Dedifferentiated amniotic fluid mesenchymal stem cell (primary cell): ENCODE data around the gene SRA1.

Source experiments
- DNase-seq: peaks from one replicate; pipeline ENCODE4 v3.0.0-alpha.2; 2016; ENCODE audit errors: extremely low spot score

The SRA1 gene

DNA sequence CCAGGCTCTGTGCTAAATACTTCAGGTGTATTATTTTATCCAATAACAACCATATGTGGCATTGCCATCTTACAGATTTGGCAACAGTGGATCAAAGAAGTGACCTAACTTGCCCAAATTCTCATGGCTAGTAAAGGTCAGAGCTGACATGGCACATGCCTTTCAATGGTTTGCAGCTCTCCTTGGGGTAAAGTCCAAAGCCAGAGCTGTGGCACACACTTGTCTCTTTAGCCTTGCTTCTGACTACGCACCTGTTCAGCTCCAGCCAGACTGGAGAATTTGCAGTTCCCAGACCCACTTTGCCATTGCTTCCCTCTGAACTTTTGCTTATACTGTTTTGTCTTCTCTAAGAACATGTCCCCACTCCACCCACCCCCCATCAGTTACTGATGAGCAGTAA is 13.2 kb upstream of the SRA1 start:
- DNase-seq, result no peak

DNA sequence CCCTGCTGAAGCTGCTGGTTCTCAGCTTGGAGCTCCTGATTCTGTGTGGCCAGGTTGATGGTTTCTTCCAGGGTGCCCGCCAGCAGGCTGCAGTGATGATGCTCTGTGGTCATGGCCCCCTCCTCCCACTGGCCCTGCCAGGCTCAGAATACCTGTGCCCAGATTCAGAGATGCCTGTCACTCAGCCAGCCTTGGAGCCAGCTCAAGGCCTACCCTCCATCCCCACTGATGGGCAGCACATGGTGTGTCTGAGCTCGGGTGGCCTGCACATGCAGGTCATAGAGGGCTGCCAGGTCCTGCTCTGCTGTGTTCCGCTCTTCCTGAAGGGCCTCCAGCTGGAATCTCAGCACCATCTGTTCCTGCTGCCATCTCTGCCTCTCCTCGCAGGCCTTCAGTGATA is 12.8 kb upstream of the SRA1 start:
- no peak for DNase-seq

DNA sequence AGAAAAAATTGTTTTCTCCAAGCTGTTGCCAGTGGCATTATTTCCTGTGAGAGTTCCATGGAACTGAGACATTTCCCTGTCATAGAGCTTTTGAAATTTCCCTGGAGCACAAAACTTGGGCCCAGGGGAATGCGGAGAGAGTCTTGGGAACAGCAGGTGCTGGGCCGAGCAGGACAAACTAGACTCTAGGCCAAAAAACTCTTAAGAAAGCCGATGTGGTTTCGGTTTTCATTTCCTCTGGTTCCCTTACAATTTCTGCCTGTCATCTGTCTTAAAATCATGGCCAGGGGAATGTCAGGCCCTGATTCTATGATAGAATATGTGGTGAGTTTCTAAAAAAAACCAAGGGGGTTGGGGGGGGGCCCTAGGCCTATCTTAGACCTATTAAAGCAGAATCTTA is 11.9 kb upstream of the SRA1 start:
- DNase-seq, result no peak

DNA sequence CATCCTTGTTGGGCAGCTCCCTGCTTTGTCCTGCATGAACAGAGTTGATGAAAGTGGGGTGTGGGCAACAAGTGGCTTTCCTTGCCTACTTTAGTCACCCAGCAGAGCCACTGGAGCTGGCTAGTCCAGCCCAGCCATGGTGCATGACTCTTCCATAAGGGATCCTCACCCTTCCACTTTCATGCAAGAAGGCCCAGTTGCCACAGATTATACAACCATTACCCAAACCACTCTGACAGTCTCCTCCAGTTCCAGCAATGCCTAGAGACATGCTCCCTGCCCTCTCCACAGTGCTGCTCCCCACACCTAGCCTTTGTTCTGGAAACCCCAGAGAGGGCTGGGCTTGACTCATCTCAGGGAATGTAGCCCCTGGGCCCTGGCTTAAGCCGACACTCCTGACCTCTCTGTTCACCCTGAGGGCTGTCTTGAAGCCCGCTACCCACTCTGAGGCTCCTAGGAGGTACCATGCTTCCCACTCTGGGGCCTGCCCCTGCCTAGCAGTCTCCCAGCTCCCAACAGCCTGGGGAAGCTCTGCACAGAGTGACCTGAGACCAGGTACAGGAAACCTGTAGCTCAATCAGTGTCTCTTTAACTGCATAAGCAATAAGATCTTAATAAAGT is 11.3 kb upstream of the SRA1 start:
- DNase-seq, result no peak

DNA sequence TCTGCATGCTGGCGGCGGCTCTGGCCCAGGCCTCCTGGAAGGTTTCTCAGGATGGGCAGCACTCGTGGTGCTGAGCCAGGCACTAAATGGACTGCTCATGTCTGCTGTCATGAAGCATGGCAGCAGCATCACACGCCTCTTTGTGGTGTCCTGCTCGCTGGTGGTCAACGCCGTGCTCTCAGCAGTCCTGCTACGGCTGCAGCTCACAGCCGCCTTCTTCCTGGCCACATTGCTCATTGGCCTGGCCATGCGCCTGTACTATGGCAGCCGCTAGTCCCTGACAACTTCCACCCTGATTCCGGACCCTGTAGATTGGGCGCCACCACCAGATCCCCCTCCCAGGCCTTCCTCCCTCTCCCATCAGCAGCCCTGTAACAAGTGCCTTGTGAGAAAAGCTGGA is 10.6 kb upstream of the SRA1 start:
- DNase-seq, result no peak

DNA sequence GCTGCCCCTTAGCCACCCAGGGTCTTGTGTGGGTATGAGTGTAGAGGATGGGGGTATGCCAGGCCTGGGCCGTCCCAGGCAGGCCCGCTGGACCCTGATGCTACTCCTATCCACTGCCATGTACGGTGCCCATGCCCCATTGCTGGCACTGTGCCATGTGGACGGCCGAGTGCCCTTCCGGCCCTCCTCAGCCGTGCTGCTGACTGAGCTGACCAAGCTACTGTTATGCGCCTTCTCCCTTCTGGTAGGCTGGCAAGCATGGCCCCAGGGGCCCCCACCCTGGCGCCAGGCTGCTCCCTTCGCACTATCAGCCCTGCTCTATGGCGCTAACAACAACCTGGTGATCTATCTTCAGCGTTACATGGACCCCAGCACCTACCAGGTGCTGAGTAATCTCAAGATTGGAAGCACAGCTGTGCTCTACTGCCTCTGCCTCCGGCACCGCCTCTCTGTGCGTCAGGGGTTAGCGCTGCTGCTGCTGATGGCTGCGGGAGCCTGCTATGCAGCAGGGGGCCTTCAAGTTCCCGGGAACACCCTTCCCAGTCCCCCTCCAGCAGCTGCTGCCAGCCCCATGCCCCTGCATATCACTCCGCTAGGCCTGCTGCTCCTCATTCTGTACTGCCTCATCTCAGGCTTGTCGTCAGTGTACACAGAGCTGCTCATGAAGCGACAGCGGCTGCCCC is 10.0 kb upstream of the SRA1 start:
- DNase-seq, result no peak

DNA sequence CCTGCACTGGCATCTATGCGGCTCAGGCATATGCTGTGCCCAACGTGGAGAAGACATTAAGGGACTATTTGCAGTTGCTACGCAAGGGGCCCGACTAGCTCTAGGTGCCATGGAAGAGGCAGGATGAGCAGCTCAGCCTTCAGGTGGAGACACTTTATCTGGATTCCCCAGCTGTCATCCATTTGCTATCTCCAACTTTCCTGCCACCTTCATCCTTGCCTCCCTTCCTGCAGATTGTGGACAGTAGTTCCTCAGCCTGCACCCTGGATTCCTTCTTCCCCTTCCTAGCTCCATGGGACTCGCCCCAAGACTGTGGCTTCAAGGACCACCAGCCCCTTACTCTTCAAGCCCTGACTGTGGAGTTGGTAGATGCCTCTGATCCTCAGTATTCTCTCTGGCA is 9.4 kb upstream of the SRA1 start:
- no peak for DNase-seq

DNA sequence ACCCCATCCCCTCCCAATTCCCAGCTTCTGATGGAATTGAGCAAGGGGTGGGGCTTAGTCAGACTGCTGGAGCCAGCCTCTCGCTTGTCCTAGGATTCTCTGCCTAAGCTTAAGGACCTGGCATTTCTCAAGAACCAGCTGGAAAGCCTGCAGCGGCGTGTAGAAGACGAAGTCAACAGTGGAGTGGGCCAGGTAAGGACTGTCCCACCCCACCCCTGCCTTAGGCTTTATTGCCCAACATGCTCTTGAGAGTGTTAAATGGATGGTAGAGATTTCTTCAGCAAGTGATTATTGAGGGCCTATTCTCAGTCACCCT is 8.5 kb upstream of the SRA1 start:
- no peak for DNase-seq

DNA sequence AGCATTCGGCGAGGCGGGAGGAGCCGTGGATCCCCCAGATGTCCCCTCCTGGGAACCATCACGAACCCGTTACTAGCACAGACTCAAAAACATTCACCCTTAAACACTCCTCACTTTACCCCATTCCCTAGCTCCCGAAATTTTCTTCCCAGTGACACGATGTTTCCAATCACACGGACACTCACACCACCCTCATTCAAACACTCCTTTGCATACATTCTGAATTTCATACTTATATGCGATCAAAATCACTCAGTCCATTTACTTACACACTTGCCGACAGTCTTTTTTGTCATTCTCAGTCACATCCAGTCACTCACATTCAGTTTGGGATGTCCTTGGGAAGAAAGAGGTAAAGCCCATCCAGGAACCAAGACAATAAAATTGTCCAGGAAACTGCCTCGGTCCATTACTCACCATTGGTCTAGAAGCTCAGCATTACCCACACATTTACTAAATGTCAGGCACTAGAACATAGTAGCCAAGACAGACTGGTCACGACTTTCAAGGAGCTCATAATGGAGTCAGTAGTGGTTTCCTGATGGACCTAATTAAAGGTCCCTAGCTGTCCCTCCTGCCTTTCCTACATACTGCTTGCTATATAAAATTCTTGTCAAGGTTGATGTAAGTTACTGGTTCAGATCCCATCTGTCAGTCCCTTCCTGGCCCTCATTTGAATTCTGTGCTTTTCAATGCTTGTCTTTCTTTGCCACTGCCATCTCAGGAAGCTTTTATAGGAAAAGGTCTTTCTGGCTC is 7.9 kb upstream of the SRA1 start:
- no peak for DNase-seq

DNA sequence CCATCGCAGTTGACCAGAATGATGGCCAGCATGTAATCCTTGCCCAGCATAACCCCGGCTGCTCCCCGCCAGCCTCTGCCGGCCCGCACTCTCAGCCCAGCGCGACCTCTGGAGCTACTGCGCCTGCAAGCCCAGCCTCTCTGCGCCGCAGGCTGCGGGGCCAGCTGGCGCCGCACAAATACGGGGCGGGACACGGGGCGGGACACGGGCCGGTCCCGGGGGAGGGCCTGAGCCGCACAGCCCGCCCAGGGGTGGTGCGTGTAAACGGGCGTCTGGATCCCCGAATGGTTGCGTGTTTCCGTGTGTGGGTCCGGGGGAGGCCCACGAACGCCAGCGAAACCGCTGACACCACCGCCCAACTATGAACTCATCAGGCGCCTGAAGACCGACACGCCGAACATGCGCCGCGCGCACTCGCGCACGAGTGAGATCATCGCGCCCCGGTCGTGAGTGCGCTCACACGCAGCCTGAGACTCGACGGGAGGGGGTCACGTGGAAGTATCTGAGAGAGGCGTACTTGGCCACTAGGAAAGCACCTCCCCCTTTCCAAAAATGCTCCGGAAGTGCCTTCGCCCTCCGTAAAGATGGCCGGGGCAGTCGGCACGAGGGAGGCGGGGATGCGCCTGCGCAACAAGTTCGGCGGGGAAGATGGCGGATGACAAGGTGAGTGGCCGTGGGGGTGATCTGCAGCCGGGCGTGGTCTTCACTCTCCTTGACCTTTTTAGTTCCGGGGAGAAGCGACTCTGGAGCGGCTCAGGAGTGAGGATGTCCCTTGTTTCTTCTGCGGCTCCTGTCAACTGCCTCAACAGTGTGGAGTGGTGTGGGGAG is 7.1 kb upstream of the SRA1 start, which contains the start of the genes APBB3 and SLC35A4:
Gene APBB3 (minus strand): TSS at position 403 of the 828 bp plus-strand sequence. CDS start 353 bp downstream, at position 50.
Gene SLC35A4 (plus strand): TSS at position 633 of the 828 bp plus-strand sequence. CDS start 2,342 bp downstream, outside the sequence.
- DNase-seq, result peak; percentile 100

DNA sequence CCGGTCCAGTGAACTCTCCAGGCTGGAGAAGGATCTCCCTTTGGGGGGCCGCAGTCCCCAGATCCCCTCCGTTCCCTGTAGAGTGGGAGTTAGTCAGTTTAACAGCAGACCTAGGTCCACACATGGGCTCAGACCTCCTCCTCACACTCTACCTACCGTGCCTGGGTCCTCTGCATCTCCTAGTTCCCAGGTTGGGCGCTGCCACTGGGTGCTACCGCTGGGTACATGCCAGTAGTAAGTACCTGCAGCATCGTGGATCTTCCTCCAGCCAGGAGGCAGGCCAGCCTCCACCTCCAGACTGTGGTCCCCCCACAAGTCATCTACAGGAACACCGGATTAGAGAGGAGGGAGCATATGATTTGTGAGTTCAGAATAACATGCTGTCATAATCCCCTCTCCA is 6.3 kb upstream of the SRA1 start:
- no peak for DNase-seq

DNA sequence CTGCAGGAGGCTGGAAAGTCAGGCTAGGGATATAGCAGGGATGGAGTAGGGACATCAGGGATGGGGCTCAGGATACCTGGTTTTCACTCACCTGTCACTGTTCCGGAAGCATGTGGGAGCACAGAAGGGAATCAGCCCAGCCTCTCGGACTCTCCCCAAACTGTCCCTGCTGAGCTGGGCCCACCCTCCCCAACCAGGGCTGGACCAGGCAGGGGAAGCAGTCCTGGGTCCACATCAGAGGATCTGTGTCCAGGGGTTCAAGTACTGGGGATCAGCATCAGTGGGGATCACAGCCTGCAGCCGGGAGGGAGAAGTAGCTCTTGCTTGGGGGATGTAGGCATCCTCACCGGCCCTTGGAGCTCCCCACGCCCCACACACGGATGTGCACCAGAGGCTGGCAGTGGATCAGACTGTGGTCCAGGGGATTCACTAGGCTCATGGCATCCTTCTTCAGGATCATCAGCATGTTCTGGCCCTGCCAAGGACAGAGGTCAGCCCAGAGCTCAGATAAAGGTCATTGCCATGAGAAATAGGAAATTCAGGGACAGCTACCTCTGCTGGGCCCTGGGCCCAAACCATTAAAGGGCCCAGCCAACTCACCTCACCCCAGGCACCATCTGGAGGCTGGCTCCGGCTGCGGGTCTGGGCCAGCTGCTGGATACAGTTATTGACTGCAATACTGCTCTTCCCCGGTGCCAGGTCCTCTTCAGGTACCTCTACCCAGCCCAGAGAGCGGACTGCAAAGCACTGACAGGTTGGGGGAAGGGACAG is 4.7 kb upstream of the SRA1 start:
- DNase-seq, result no peak

DNA sequence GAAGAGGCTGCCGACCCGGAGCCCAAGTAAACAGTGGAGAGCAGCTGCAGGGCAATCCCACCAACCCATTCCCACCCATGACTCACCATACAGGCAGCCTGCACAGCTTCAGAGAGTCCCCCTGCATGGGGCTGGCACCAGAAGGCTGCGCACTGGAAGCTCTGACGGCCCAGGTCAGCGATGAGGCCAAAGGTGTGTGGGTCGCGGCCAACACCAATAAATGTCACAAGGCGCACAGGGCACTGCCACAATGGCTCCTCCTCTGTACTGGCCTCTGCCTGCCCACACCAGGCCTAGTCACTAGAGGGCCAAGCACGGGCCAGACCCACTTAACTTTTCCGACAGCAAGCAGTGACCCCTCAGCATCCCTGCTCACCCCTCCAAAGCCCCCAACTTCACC is 3.0 kb upstream of the SRA1 start:
- no peak for DNase-seq

DNA sequence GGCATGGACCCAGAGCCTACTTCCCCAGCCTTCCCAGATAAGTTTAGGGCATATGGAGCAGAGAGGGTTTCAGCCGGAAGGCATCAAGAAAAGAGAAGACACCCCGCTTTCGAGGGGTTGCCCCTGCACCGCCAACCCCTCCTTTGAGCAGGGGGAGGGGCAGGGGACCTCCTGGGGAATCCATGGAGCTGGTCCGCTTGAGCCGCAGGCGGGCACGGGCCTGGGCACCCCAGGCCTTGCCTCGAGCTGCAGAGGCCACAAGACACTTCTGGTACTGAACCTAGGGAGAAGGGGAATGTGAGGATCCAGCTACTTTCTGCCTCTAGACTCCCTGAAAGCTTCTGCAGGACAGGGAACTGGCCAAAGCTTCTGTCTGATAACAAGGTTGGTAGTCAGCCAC is 1.3 kb upstream of the SRA1 start:
- DNase-seq, result no peak

DNA sequence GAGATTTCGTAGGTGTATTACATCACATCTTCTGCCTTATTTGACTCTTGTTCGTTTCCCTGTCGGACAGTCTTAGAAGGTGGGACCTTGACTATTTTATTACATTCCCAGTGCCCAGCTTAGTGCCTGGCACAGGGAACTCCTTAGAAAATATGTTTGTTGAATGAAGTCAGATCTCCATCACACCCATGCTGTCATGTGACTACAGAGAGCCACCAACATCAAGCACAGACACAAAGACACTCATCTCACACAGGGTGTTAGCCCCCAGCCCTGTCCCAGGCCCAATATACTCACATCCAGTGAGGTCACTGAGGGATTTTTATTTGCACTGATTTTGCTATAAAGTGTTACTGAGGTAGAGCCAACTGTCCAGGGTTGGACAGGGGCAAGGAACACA is 692 bp upstream of the SRA1 start:
- no peak for DNase-seq

DNA sequence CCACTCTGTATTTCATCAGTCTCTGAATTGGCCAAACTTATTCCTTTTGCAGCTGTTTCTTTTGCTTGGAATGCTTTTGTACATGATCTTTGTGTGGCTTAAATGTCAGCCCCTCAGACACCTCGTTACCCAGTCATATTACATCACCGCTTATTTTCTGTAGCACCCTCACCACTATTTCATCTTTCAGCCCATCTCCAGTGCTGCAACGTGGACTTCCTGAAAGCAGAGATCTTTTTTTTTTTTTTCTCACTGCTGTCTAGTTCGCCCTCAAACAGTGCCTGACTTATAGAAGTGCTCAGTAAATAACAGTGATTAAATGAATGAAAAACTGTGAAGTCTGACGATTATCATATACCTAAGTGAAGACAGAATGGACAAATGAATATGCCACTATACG is 835 bp downstream of the SRA1 start:
- no peak for DNase-seq

DNA sequence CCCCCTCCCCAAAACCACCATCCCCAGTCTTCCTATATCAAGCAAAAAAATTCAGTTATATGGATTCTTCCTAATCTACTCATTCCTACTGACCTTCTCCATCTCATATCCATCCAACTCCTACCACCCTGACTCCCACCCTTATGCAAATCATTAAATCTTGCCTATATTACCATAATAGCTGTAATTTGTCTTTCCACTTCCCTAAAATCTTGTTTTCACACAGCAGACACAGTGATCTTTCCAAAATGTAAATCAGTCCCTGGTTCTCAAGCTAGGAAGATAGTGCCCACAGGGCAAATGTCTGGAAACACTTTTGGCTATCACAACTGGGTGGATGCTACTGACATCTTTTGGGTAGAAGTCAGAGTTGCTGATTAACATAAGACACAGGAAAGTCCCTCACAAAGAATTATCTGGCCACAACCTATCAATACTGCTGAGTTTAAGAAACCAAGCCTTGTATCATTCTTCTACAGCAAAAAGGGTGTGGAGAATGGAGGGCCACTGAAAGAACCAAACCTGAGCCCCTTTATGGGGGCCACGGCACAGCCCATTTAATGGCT is 1.4 kb downstream of the SRA1 start:
- DNase-seq, result no peak

DNA sequence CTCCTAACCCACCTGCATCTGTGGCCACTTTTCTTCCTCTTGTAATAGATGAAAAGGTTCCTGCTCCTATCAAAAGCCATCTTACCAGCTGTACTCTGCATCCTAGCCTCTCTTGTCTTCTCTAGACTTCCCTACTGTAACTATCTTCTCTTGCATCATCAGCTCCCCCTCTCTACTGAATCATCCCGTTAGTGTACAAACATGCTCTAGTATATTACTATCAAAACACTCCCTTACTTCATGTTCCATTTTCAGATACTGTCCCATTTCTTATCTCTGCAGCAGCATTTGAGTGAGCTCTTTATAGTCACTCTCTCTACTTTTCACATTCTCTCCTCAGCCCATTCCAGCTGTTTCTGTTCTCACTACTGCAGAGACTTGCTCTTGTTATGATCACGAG is 2.8 kb downstream of the SRA1 start:
- no peak for DNase-seq

DNA sequence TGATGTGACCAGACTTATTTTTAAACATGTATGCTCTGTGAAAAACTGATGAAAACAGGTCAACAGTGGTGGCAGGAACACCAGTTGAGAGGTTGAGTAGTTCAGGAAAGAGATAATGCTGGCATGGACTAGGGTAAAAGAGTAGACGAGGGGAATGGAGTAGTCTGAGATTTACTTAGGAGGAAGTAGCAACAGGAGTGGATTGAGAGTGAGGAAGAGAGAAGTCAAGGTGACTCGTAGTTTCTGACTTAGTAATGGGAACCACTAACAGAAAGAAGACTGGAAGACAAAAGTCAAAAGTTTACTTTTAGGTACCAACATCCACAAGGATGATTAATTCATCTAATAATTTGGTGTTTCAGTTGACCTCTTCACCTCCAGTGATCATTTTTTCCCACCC is 3.6 kb downstream of the SRA1 start:
- DNase-seq, result no peak

DNA sequence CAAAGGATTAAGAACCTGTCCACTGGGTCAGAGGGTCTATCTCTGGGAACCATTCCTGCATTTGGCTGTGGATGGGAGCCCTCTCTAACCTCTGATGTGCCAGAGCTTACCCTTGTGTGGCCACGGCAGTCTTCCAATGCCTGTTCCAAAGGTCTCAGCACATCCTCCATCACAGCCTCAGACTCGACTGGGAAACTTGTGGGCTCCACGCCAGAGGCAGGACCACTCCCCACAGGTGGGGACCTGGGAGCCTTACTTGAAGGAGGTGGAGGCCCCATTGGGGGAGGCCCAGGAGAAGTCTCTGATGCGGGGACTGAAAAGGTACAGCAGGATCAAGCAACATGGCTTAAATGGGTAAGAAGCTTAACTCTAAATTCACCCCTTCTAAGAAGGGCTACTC is 5.4 kb downstream of the SRA1 start:
- no peak for DNase-seq
